Natural killer cell (primary cell): Measurements from ENCODE around the gene SLC19A2. TPM values are rescaled to one million over a fixed set of nuclear protein-coding genes. Genes with fewer than 3 reads are reported as not detected.

Source experiments
- ATAC-seq, 3 donors: fragments of 150-1000 bp in 2 of 3; fragments of 200-7000 bp in 1 of 3; cut with Tn5 transposase; 1 replicate in 1 of 3; 2 replicates in 2 of 3; pipeline ENCODE4 v1.10.0; 2021; ENCODE audit warnings: mild to moderate bottlenecking in 2 of 3, moderate library complexity in 2 of 3
- DNase-seq, 2 donors: peaks; one replicate each; pipeline versions ENCODE4 v3.0.0 to v3.0.0-alpha.2; 2013 to 2021; ENCODE audit warnings: mixed read lengths in 1 of 2
- H3K27ac ChIP-seq: one replicate; pipeline ENCODE4 v1.5.1; 2013; ENCODE audit warnings: mild to moderate bottlenecking, low read length
- H3K27me3 ChIP-seq: one replicate; pipeline ENCODE4 v1.6.1; 2013; ENCODE audit warnings: low read length; ENCODE audit not compliant: control insufficient read depth, insufficient read depth
- H3K36me3 ChIP-seq: one replicate; pipeline ENCODE4 v1.6.1; 2013; ENCODE audit warnings: low read length; ENCODE audit not compliant: control insufficient read depth, insufficient read depth
- H3K4me1 ChIP-seq: one replicate; pipeline ENCODE4 v1.6.1; 2013; ENCODE audit warnings: low read length; ENCODE audit not compliant: control insufficient read depth, insufficient read depth
- H3K4me3 ChIP-seq: one replicate; pipeline ENCODE4 v1.5.1; 2013; ENCODE audit warnings: low read length
- H3K9me3 ChIP-seq: one replicate; pipeline ENCODE4 v1.6.1; 2013; ENCODE audit warnings: low read length; ENCODE audit not compliant: control insufficient read depth, insufficient read depth
- H3K27ac Mint-ChIP-seq, 2 donors: one replicate each; pipeline ENCODE4 v1.8.0; 2022; ENCODE audit warnings: mild to moderate bottlenecking in 2 of 2, mixed read lengths in 2 of 2, moderate library complexity in 1 of 2
- H3K27me3 Mint-ChIP-seq, 2 donors: one replicate each; pipeline ENCODE4 v1.8.0; 2022; ENCODE audit warnings: low read depth in 2 of 2, mixed read lengths in 2 of 2
- H3K36me3 Mint-ChIP-seq: one replicate; pipeline ENCODE4 v1.8.0; 2022; ENCODE audit warnings: mixed read lengths
- H3K4me1 Mint-ChIP-seq, 2 donors: one replicate each; pipeline ENCODE4 v1.8.0; 2022; ENCODE audit warnings: mixed read lengths in 2 of 2
- H3K4me3 Mint-ChIP-seq: one replicate; pipeline ENCODE4 v1.8.0; 2022; ENCODE audit warnings: mild to moderate bottlenecking, moderate library complexity, mixed read lengths
- H3K9me3 Mint-ChIP-seq, 2 donors: one replicate each; pipeline ENCODE4 v1.8.0; 2022; ENCODE audit warnings: mixed read lengths in 2 of 2
- CTCF ChIP-seq: fragments of 200-600 bp; IDR thresholded peaks from one replicate; pipeline ENCODE4 v1.8.0; 2022; ENCODE audit warnings: antibody characterized with exemption
- WGBS: methylation state at CpG from one replicate; pipeline ENCODE4 v1.1.7; 2013; ENCODE audit warnings: missing lambda C conversion rate; ENCODE audit not compliant: insufficient coverage; 5-methylcytosine and 5-hydroxymethylcytosine counted together
- intact Hi-C: fragments of 100-400 bp; cut with micrococcal nuclease; formaldehyde crosslinking; loops from one replicate; pipeline ENCODE4 v1.14.2; 2022
- total RNA-seq, 4 donors: library from RNA; stranded (reverse); fragments of 120-200 nt in 1 of 4; gene quantifications; one replicate each; pipeline versions ENCODE4 v1.2.3 to v1.2.4, GENCODE V29; 2013 to 2022

SLC19A2 gene
- total RNA-seq, 3 donors from 2014 or later (not counting 1 experiment from before 2014, with no cell fraction given): 5.0 to 6.3 (median 5.3) TPM

GRCh38 chr1:169529068-169529642, 43.4 kb upstream of the SLC19A2 start:
- Histone ChIP-seq H3K4me3 (no peak overlapping the region), H3K27me3 (no peaks in the 10 kb centered on the region), H3K36me3 (no peaks in the 10 kb centered on the region), H3K4me1 (no peaks in the 10 kb centered on the region), H3K9me3 (no peaks in the 10 kb centered on the region), H3K27ac (no peak overlapping the region)
- no peak for TF ChIP-seq CTCF
- Mint-ChIP-seq H3K9me3 (no peaks in the 10 kb centered on the region), H3K4me3 (no peak overlapping the region), H3K4me1 (peaks cover 6% of the 10 kb centered on the region in 2 donors), H3K36me3 (no peaks in the 10 kb centered on the region), H3K27ac (no peak overlapping the region), H3K27me3 (peaks cover 16 to 31% of the 10 kb centered on the region in 2 donors)
- intact Hi-C loops: no loop called here
- WGBS: 52% methylated on average over 3 of the region's 3 CpGs
- ATAC-seq (no peak), DNase-seq (no peak)

GRCh38 chr1:169528215-169529067, 42.7 kb upstream of the SLC19A2 start:
- 29% methylated on average over 7 of the region's 9 CpGs for WGBS
- H3K9me3 Mint-ChIP-seq: no peaks in the 10 kb centered on the region
- intact Hi-C loops: no loop called here

GRCh38 chr1:169527451-169528214, 41.9 kb upstream of the SLC19A2 start:
- H3K27me3 ChIP-seq: no peaks in the 10 kb centered on the region

More at GRCh38 chr1:169528215-169529067, 42.7 kb upstream of the SLC19A2 start:
- TF ChIP-seq CTCF: no peak
- Mint-ChIP-seq H3K27me3 (peaks cover 10 to 26% of the 10 kb centered on the region in 2 donors), H3K27ac (no peak overlapping the region), H3K4me3 (no peak overlapping the region), H3K36me3 (no peaks in the 10 kb centered on the region), H3K4me1 (peaks cover 6% of the 10 kb centered on the region in 2 donors)
- H3K4me1 ChIP-seq: no peaks in the 10 kb centered on the region
- H3K4me3 ChIP-seq: no peak overlapping the region
- no peak for DNase-seq
- ATAC-seq: no peak
- no peak overlapping the region for H3K27ac ChIP-seq
- no peaks in the 10 kb centered on the region for H3K27me3 ChIP-seq
- no peaks in the 10 kb centered on the region for H3K36me3 ChIP-seq
- H3K9me3 ChIP-seq: no peaks in the 10 kb centered on the region

More at GRCh38 chr1:169527451-169528214, 41.9 kb upstream of the SLC19A2 start:
- H3K9me3 ChIP-seq: no peaks in the 10 kb centered on the region
- no peak for DNase-seq
- TF ChIP-seq CTCF: no peak
- no peaks in the 10 kb centered on the region for H3K9me3 Mint-ChIP-seq
- H3K36me3 ChIP-seq: no peaks in the 10 kb centered on the region
- ATAC-seq: no peak
- H3K4me3 ChIP-seq: no peak overlapping the region
- H3K27ac ChIP-seq: no peak overlapping the region
- intact Hi-C loops: no loop called here
- H3K27me3 Mint-ChIP-seq: peaks cover 8 to 18% of the 10 kb centered on the region in 2 donors
- no peak overlapping the region for H3K4me3 Mint-ChIP-seq
- H3K36me3 Mint-ChIP-seq: no peaks in the 10 kb centered on the region
- H3K4me1 ChIP-seq: no peaks in the 10 kb centered on the region
- WGBS: 93% methylated on average over 5 of the region's 5 CpGs
- no peak overlapping the region for H3K27ac Mint-ChIP-seq
- H3K4me1 Mint-ChIP-seq: peaks cover 6% of the 10 kb centered on the region in 2 donors
